SK-N-SH (cell line): ENCODE data around the gene SMAD5.

Experiments
- CHD2 ChIP-seq: fragments of 150-350 bp; IDR thresholded peaks from 2 replicates; pipeline ENCODE4 v1.6.1; 2018; ENCODE audit warnings: low read length; ENCODE audit not compliant: partially characterized antibody
- ELF1 ChIP-seq: IDR thresholded peaks from 2 replicates; pipeline ENCODE4 v1.4.0; 2012
- FOSL2 ChIP-seq: IDR thresholded peaks from 2 replicates; pipeline ENCODE4 v1.4.0; 2012; ENCODE audit warnings: low read depth, mild to moderate bottlenecking, moderate library complexity, borderline replicate concordance
- FOXM1 ChIP-seq: IDR thresholded peaks from 2 replicates; pipeline ENCODE4 v1.4.0; 2012; ENCODE audit warnings: low read depth, mild to moderate bottlenecking
- GATA2 ChIP-seq: sonication (generic); formaldehyde crosslinking; IDR thresholded peaks from 2 replicates; pipeline ENCODE4 v1.5.0; 2020; ENCODE audit warnings: mild to moderate bottlenecking, missing genetic modification reagents
- JUND ChIP-seq: IDR thresholded peaks from 2 replicates; pipeline ENCODE4 v1.4.0; 2012
- POLR2AphosphoS5 ChIP-seq: IDR thresholded peaks from 2 replicates; pipeline ENCODE4 v1.6.1; 2012; ENCODE audit warnings: low read depth, low read length
- RAD21 ChIP-seq: IDR thresholded peaks from 2 replicates; pipeline ENCODE4 v1.6.1; 2012; ENCODE audit warnings: mild to moderate bottlenecking, low read length
- RCOR1 ChIP-seq: fragments of 150-350 bp; IDR thresholded peaks from 2 replicates; pipeline ENCODE4 v1.6.1; 2017; ENCODE audit warnings: antibody characterized with exemption, low read length
- TCF12 ChIP-seq: IDR thresholded peaks from 2 replicates; pipeline ENCODE4 v1.4.0; 2012
- TEAD4 ChIP-seq: IDR thresholded peaks from 2 replicates; pipeline ENCODE4 v1.4.0; 2012; ENCODE audit warnings: mild to moderate bottlenecking, borderline replicate concordance; ENCODE audit not compliant: insufficient read depth
- TF ChIP-seq, protein P1 (sequence below): IDR thresholded peaks from 2 replicates; pipeline ENCODE4 v1.4.0; 2012; ENCODE audit warnings: low read depth
- TF ChIP-seq, protein P2 (sequence below): fragments of 200-600 bp; sonication (generic); IDR thresholded peaks from 2 replicates; pipeline ENCODE4 v1.6.1; 2017; ENCODE audit warnings: antibody characterized with exemption, mild to moderate bottlenecking, moderate library complexity

- TF ChIP-seq CHD2 (no peak), GATA2 (CRISPR knock-in tag) (no peak), TEAD4 (no peak), TCF12 (no peak), RAD21 (no peak), ELF1 (no peak), FOXM1 (no peak), JUND (no peak), FOSL2 (no peak), RCOR1 (no peak), POLR2AphosphoS5 (no peak)
- TF ChIP-seq, protein P1, sequence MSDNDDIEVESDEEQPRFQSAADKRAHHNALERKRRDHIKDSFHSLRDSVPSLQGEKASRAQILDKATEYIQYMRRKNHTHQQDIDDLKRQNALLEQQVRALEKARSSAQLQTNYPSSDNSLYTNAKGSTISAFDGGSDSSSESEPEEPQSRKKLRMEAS, result no peak
- TF ChIP-seq, protein P2, sequence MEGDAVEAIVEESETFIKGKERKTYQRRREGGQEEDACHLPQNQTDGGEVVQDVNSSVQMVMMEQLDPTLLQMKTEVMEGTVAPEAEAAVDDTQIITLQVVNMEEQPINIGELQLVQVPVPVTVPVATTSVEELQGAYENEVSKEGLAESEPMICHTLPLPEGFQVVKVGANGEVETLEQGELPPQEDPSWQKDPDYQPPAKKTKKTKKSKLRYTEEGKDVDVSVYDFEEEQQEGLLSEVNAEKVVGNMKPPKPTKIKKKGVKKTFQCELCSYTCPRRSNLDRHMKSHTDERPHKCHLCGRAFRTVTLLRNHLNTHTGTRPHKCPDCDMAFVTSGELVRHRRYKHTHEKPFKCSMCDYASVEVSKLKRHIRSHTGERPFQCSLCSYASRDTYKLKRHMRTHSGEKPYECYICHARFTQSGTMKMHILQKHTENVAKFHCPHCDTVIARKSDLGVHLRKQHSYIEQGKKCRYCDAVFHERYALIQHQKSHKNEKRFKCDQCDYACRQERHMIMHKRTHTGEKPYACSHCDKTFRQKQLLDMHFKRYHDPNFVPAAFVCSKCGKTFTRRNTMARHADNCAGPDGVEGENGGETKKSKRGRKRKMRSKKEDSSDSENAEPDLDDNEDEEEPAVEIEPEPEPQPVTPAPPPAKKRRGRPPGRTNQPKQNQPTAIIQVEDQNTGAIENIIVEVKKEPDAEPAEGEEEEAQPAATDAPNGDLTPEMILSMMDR, result no peak
Observed at GRCh38 chr5:136203303-136203922, 70.8 kb downstream of the SMAD5 start.
